Thyroid gland (tissue), 4 donors: ENCODE measurements around the gene TWSG1.

Experiments
- POLR2A ChIP-seq, 2 donors: fragments of 450-650 bp; IDR thresholded peaks; one replicate each; pipeline ENCODE4 v1.6.1; 2017; ENCODE audit warnings: antibody characterized with exemption in 2 of 2, mild to moderate bottlenecking in 2 of 2, moderate library complexity in 1 of 2
- TF ChIP-seq, protein P1 (sequence below), 6 experiments: fragments of 200-600 bp in 3 of 6; fragments of 450-650 bp in 3 of 6; sonication (generic) in 3 of 6; IDR thresholded peaks; one replicate each; pipeline ENCODE4 v1.5.1; 2016 to 2019; ENCODE audit warnings: antibody characterized with exemption in 6 of 6, mild to moderate bottlenecking in 2 of 6, inconsistent platforms in 1 of 6, moderate library complexity in 1 of 6

DNA sequence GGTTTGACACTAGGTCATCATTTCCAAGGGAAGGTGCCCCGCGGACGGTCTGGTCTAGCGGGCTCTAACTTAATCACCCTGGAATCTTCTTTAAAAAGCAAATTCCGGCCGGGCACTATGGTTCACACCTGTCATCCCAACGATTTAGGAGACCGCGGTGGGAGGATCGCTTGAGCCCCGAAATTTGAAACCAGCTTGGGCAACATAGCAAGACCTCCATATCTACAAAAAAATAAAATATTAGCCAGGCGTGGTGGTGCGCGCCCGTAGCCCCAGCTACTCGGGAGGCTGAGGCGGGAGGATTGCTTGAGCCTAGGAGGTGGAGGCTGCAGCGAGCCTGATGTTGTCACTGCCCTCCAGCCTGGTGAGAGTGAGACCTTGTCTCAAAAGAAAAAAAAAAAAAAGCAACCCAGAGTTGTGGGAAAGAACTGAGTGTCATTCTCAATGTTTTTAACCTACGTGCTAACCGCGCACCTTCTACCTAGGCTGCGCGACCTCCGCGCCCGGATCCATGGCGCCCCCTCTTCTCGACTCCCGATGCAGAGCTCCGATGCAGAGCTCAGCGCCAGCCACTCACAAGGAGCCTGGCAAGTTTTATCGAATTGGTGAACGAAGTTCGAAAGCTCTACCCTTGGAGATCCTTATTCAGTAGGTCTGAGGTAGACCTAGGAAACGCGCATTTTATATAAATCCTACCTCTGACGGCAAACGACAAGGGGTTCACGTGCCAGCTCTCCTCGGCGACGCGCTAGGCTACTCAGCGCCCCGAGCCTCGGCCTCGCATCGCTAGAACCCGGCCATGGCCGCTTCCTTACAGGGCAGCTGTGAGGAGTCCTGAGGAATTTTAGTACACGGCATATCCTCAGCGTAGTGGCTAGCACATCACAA, 888 bp upstream of the TWSG1 start:
- TF ChIP-seq, protein P1, sequence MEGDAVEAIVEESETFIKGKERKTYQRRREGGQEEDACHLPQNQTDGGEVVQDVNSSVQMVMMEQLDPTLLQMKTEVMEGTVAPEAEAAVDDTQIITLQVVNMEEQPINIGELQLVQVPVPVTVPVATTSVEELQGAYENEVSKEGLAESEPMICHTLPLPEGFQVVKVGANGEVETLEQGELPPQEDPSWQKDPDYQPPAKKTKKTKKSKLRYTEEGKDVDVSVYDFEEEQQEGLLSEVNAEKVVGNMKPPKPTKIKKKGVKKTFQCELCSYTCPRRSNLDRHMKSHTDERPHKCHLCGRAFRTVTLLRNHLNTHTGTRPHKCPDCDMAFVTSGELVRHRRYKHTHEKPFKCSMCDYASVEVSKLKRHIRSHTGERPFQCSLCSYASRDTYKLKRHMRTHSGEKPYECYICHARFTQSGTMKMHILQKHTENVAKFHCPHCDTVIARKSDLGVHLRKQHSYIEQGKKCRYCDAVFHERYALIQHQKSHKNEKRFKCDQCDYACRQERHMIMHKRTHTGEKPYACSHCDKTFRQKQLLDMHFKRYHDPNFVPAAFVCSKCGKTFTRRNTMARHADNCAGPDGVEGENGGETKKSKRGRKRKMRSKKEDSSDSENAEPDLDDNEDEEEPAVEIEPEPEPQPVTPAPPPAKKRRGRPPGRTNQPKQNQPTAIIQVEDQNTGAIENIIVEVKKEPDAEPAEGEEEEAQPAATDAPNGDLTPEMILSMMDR (IDR thresholded peaks at IDR 0.05) = no peak
- TF ChIP-seq POLR2A (IDR thresholded peaks at IDR 0.05) = no peak
